ENCODE measurements around the gene RSBN1.
A peak's percentile ranks its signal among the peaks of the same experiment; 100 is the strongest.

Gene RSBN1

DNA sequence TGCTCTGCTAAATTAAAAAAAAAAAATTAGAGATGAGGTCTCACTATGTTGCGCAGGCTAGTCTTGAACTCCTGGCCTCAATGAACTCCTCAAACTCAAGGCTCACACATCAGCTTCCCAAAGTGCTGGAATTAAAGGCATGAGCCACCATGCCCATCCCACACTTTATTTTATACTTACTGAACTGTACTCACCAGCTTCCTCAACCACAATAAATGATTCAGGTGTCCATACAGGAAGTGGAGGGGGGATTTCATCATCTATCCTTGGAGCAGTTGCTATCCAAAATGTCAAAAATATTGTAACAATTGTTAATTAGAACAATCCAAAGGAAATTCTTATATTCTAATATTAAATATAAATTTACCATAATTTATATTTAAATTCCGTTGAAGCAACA, 22.4 kb upstream of the RSBN1 start:
- H3K27ac ChIP-seq = no peak overlapping the region
- H3K36me3 ChIP-seq (ENCODE audit: insufficient read depth, low read length) = 0 out of 2 replicates have a peak, but pooled peaks cover 6% of the 10 kb centered on the region
- H3K4me3 ChIP-seq = no peak overlapping the region
- no peak overlapping the region for H3K9ac ChIP-seq (ENCODE audit: insufficient read length)
- TF ChIP-seq EZH2 (IDR thresholded peaks at IDR 0.05) (no peak), FOXP2 (optimal IDR thresholded peaks at IDR 0.05; ENCODE audit: control extremely low read depth, extremely low read length, insufficient read depth) (no peak), POLR2AphosphoS5 (IDR thresholded peaks at IDR 0.05; ENCODE audit: borderline replicate concordance, low read depth, low read length) (no peak)
- no peak for DNase-seq (ENCODE audit: low read depth, low spot score)
- no peaks in the 10 kb centered on the region for H3K9me3 ChIP-seq (ENCODE audit: low read depth, low read length)

DNA sequence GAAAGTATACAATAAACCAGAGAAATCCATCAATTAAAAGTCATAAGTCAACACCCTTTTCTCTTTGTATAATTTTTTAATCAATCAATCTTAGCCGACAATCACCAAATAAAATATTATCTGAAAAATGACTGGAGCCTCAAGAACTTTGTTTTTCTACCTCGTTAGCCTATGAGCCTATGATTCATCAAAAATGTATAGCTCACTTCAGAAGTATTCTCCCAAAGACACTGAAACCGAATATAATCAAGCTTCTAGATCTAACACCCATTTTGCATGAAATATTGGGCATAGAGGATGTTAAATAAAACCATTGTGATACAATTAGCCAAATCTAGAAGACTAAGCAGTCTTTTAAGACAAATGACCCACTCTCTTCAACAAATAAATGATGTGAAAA, 17.8 kb upstream of the RSBN1 start:
- no peak for DNase-seq (ENCODE audit: low read depth, low spot score)
- Histone ChIP-seq H3K9ac (ENCODE audit: insufficient read length) (no peak overlapping the region), H3K36me3 (ENCODE audit: insufficient read depth, low read length) (0 out of 2 replicates have a peak, but pooled peaks cover 4% of the 10 kb centered on the region), H3K27ac (no peak overlapping the region), H3K9me3 (ENCODE audit: low read depth, low read length) (no peaks in the 10 kb centered on the region), H3K4me3 (no peak overlapping the region)
- TF ChIP-seq FOXP2 (optimal IDR thresholded peaks at IDR 0.05; ENCODE audit: control extremely low read depth, extremely low read length, insufficient read depth) (no peak), POLR2AphosphoS5 (IDR thresholded peaks at IDR 0.05; ENCODE audit: borderline replicate concordance, low read depth, low read length) (no peak)

DNA sequence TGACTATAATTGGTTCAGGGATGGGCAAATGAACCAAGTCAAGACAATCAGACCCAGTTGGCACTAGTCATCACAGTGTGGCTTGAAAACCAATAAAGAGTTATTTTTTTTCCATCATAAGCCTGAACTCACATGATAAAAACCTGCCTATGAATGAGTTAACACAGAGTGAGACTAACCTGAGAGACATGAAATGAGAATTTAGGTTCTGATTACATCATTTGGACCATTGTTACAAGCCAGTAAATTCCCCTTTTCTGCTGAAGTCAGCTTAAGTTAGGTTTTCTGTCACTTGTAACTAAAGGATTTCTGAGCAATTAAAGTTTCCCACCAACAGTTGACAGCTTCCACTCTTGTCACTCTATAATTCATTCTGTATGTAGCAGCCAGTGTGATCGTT, 9.6 kb upstream of the RSBN1 start:
- H3K9ac ChIP-seq (ENCODE audit: insufficient read length) = no peak overlapping the region

DNA sequence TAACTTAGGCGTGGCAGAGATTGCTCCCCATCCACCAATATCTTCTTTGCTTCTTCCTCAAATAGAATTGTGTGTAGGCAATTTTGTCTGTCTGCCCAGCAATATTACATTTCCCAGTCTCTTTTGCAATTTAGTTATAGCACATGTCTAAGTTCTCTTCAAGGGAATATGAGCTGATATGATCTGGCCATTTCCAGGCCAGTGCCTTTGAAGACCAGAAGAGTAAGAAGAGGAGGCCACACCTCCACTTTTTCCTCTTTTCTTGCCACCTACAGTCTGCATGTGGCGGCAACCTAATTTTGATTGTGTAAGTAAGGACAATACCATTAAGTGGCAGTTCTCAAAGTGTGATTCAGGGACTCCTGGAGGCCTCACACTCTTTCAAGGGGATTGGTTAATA, 6.3 kb upstream of the RSBN1 start:
- H3K36me3 ChIP-seq (ENCODE audit: insufficient read depth, low read length) = no peaks in the 10 kb centered on the region
- no peak for DNase-seq (ENCODE audit: low read depth, low spot score)
- no peak for TF ChIP-seq EZH2 (IDR thresholded peaks at IDR 0.05)
- TF ChIP-seq POLR2AphosphoS5 (IDR thresholded peaks at IDR 0.05; ENCODE audit: borderline replicate concordance, low read depth, low read length) = no peak
- no peak for TF ChIP-seq FOXP2 (optimal IDR thresholded peaks at IDR 0.05; ENCODE audit: control extremely low read depth, extremely low read length, insufficient read depth)
- H3K9me3 ChIP-seq (ENCODE audit: low read depth, low read length) = no peaks in the 10 kb centered on the region
- no peak overlapping the region for H3K4me3 ChIP-seq
- H3K27ac ChIP-seq = no peak overlapping the region
- H3K9ac ChIP-seq (ENCODE audit: insufficient read length) = no peak overlapping the region

More for the DNA sequence above, 9.6 kb upstream of the RSBN1 start:
- peak overlapping the region; percentile 77 for H3K27ac ChIP-seq
- H3K9me3 ChIP-seq (ENCODE audit: low read depth, low read length) = no peaks in the 10 kb centered on the region
- TF ChIP-seq FOXP2 (optimal IDR thresholded peaks at IDR 0.05; ENCODE audit: control extremely low read depth, extremely low read length, insufficient read depth) = no peak
- no peak for DNase-seq (ENCODE audit: low read depth, low spot score)
- H3K36me3 ChIP-seq (ENCODE audit: insufficient read depth, low read length) = no peaks in the 10 kb centered on the region
- H3K4me3 ChIP-seq = no peak overlapping the region

DNA sequence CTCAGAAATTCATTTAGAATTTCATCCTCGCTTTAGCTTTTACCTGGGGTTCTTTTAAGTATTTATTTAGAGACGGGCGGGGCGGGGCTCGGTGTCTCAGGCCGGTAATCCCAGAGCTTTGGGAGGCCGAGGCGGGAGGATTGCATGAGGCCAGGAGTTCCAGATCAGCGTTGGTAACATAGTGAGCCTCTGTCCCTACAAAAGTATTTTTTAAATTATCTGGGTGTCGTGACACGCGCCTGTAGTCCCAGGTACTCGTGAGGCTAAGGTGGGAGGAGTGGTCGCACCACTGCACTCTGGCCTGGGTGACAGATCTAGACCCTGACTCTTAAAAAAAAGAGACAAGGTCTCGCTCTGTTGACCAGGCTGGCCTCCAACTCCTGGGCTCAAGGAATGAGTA, 942 bp upstream of the RSBN1 start:
- peaks cover 6% of the 10 kb centered on the region for H3K36me3 ChIP-seq (ENCODE audit: insufficient read depth, low read length)
- no peak for DNase-seq (ENCODE audit: low read depth, low spot score)
- no peak; the same call in 1 of the 2 replicates for TF ChIP-seq POLR2AphosphoS5 (IDR thresholded peaks at IDR 0.05; ENCODE audit: borderline replicate concordance, low read depth, low read length)
- no peak for TF ChIP-seq EZH2 (IDR thresholded peaks at IDR 0.05)
- TF ChIP-seq FOXP2 (optimal IDR thresholded peaks at IDR 0.05; ENCODE audit: control extremely low read depth, extremely low read length, insufficient read depth) = no peak
- no peak overlapping the region for H3K4me3 ChIP-seq
- H3K9me3 ChIP-seq (ENCODE audit: low read depth, low read length) = no peaks in the 10 kb centered on the region
- H3K27ac ChIP-seq = peak overlapping the region; percentile 62; the same call in 1 of the 2 replicates
- no peak overlapping the region for H3K9ac ChIP-seq (ENCODE audit: insufficient read length)

DNA sequence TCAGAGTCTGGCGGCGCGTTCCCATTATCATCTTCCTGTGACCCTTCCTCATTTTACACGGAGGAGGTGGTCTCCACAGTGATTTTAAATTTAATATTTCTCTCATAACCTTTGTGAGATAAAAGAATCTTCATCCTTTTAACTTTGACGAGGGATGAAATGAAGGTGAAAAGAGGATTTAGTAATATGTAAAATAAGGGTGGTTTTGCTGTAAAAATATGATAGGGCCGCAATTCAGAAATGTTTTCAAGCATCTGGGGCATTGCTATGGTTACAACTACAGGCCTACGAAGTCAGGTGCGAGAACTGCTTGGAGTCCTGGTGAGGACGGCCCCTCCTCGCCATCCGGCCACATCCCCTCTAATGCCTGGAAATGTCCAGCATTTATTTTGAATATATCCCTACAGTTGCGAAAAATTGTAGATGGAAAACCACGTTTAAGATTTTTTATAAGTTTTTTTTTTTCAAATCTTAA, 422 bp upstream of the RSBN1 start:
- DNase-seq (ENCODE audit: low read depth, low spot score) = no peak
- peaks cover 11% of the 10 kb centered on the region for H3K36me3 ChIP-seq (ENCODE audit: insufficient read depth, low read length)
- peak overlapping the region; percentile 94 for H3K27ac ChIP-seq
- peak overlapping the region; percentile 81 for H3K4me3 ChIP-seq
- no peaks in the 10 kb centered on the region for H3K9me3 ChIP-seq (ENCODE audit: low read depth, low read length)
- peak overlapping the region; percentile 90 for H3K9ac ChIP-seq (ENCODE audit: insufficient read length)
- TF ChIP-seq EZH2 (IDR thresholded peaks at IDR 0.05) (no peak), POLR2AphosphoS5 (IDR thresholded peaks at IDR 0.05; ENCODE audit: borderline replicate concordance, low read depth, low read length) (peak; percentile 86; the same call in 1 of the 2 replicates)

DNA sequence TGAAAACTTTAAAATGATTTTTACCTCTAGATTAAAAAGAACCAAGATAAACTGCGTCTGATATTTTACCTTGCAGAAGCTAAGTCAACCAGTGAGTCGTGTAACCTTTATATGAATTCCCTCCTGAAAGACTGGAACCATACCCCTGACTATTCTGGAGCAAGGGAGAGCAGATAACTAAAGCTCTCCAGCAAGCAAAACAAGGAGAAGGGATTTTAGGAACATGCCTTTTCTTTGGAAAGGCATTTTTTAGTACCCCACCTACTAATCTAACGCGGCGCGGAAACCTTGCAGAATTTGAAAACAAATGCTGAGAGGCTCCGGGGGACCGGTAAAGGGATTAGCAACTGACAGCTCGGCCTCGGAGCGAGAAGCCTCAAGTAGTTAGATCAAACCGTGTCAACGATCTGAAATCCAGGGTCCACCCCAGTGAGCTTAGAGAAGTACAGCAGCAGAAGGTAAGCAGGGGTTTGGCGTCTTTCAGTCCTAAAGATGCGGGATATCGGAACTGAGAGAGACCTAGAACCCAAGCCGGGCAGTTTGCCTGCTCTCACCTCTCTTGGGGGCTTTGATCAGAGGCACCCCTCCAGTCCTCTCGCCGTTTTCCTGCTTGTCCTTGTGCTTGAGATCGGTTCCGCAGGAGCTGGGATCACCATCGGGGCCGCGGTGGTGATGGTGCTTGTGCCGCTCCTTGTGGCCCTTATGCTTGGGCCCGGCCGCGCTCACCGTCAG, 954 bp downstream of the RSBN1 start:
- H3K27ac ChIP-seq = peak overlapping the region; percentile 72
- no peak for TF ChIP-seq POLR2AphosphoS5 (IDR thresholded peaks at IDR 0.05; ENCODE audit: borderline replicate concordance, low read depth, low read length)
- no peak for TF ChIP-seq FOXP2 (optimal IDR thresholded peaks at IDR 0.05; ENCODE audit: control extremely low read depth, extremely low read length, insufficient read depth)
- no peak for TF ChIP-seq EZH2 (IDR thresholded peaks at IDR 0.05)
- no peak for DNase-seq (ENCODE audit: low read depth, low spot score)
- no peaks in the 10 kb centered on the region for H3K9me3 ChIP-seq (ENCODE audit: low read depth, low read length)
- peak overlapping the region; percentile 75 for H3K9ac ChIP-seq (ENCODE audit: insufficient read length)
- peak overlapping the region; percentile 81 for H3K4me3 ChIP-seq
- peaks cover 17% of the 10 kb centered on the region for H3K36me3 ChIP-seq (ENCODE audit: insufficient read depth, low read length)

DNA sequence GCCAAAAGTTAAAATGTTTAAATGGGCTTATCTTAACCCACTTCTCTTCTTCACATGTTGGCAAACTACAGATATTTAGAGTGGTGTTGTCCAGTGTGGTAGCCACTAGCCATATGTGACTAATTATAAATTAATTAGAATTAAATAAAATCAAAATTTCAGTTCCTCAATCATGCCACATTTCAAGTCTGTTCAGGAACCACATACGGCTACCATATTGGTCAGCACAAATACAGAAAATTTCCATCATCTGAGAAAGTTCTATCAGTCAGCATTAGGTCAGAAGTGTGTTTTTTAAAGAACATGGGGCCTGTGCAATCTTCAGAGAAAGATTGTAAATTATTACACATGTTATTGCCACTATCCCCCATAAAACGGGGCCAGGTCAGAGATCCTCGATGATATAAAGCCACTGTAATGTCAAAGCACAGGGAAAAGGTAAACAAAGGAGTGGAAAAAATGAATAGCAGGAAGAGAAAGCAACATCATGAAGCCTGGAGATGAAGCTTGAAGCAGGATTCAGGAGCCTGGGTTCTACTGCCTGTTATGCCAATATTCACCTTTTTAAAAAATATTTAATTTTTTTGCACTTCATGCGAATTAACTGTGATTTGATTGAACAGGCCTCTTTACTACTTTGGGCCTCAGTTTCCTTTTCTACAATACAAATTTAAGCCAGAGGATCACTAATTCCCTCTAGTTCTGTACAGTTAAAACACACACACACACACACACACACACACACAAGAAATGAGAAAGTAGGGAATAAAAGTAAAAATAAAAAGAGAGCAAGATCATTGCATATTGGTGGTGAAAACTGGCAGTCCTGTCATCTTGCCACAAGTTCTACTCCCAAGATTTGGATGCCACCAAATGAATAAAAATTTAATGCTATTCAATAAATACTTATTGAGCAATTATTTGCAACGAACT, 2.3 kb downstream of the RSBN1 start:
- Histone ChIP-seq H3K9me3 (ENCODE audit: low read depth, low read length) (no peaks in the 10 kb centered on the region), H3K9ac (ENCODE audit: insufficient read length) (peak overlapping the region; percentile 75), H3K36me3 (ENCODE audit: insufficient read depth, low read length) (peaks cover 20% of the 10 kb centered on the region), H3K27ac (peak overlapping the region; percentile 57), H3K4me3 (peak overlapping the region; percentile 81)
- TF ChIP-seq POLR2AphosphoS5 (IDR thresholded peaks at IDR 0.05; ENCODE audit: borderline replicate concordance, low read depth, low read length) (no peak), EZH2 (IDR thresholded peaks at IDR 0.05) (no peak), FOXP2 (optimal IDR thresholded peaks at IDR 0.05; ENCODE audit: control extremely low read depth, extremely low read length, insufficient read depth) (no peak)
- DNase-seq (ENCODE audit: low read depth, low spot score) = no peak
